Endodermal cell (in vitro differentiated cells): ENCODE data around the gene PSAP. TPM values are rescaled to one million over a fixed set of nuclear protein-coding genes. Genes with fewer than 3 reads are reported as not detected.

Source experiments
- DNase-seq: peaks from one replicate; pipeline ENCODE4 v3.0.0-alpha.2; 2017
- H3K27ac ChIP-seq: 2 replicates; pipeline ENCODE4 v1.5.1; 2013; ENCODE audit warnings: mild to moderate bottlenecking, low read depth, low read length, moderate library complexity
- H3K27me3 ChIP-seq: 2 replicates; pipeline ENCODE4 v1.6.1; 2013; ENCODE audit warnings: mild to moderate bottlenecking, low read length, moderate library complexity; ENCODE audit not compliant: insufficient read depth, control insufficient read depth, poor library complexity, severe bottlenecking
- H3K36me3 ChIP-seq: 2 replicates; pipeline ENCODE4 v1.7.0; 2013; ENCODE audit warnings: mild to moderate bottlenecking, low read length, moderate library complexity; ENCODE audit not compliant: control insufficient read depth, insufficient read depth
- H3K4me1 ChIP-seq: one replicate; pipeline ENCODE4 v1.7.0; 2013; ENCODE audit warnings: low read length; ENCODE audit not compliant: control insufficient read depth, insufficient read depth
- H3K4me3 ChIP-seq: 2 replicates; pipeline ENCODE4 v1.5.1; 2013; ENCODE audit warnings: mild to moderate bottlenecking, low read length, moderate library complexity
- H3K9ac ChIP-seq: 2 replicates; pipeline ENCODE4 v1.6.1; 2013; ENCODE audit warnings: mild to moderate bottlenecking, low read length, moderate library complexity; ENCODE audit not compliant: poor library complexity, severe bottlenecking; ENCODE audit errors: extremely low read depth
- H3K9me3 ChIP-seq: 2 replicates; pipeline ENCODE4 v1.6.1; 2013; ENCODE audit warnings: mild to moderate bottlenecking, low read length, moderate library complexity; ENCODE audit not compliant: control insufficient read depth
- H3K27ac Mint-ChIP-seq: 2 replicates; pipeline ENCODE4 v1.8.0; 2020; ENCODE audit warnings: mixed read lengths
- H3K27me3 Mint-ChIP-seq: 2 replicates; pipeline ENCODE4 v1.8.0; 2021; ENCODE audit warnings: mild to moderate bottlenecking, mixed read lengths; ENCODE audit not compliant: insufficient read depth
- H3K36me3 Mint-ChIP-seq: 2 replicates; pipeline ENCODE4 v1.8.0; 2020; ENCODE audit warnings: low read depth, mixed read lengths
- H3K4me1 Mint-ChIP-seq: 2 replicates; pipeline ENCODE4 v1.8.0; 2020; ENCODE audit warnings: mixed read lengths
- H3K4me3 Mint-ChIP-seq: 2 replicates; pipeline ENCODE4 v1.8.0; 2020; ENCODE audit warnings: mild to moderate bottlenecking, moderate library complexity, mixed read lengths
- H3K9me3 Mint-ChIP-seq: 2 replicates; pipeline ENCODE4 v1.8.0; 2020; ENCODE audit warnings: mild to moderate bottlenecking, mixed read lengths
- WGBS, 2 experiments: methylation state at CpG; one replicate each; pipeline versions ENCODE4 v1.1.5 to v1.1.7; 2013; ENCODE audit warnings: missing lambda C conversion rate in 2 of 2, mixed read lengths in 1 of 2; ENCODE audit not compliant: insufficient coverage in 1 of 2, insufficient read length in 1 of 2; 5-methylcytosine and 5-hydroxymethylcytosine counted together
- total RNA-seq, 2 donors: library from RNA; stranded (reverse); fragmentation: NEBNext Ultra II Directional in 1 of 2; extraction: Animal tissue kit (Norgen Biotek cat#: 25700) in 1 of 2; gene quantifications; 2 replicates in 1 of 2; 3 replicates in 1 of 2; pipeline ENCODE4 v1.2.1, GENCODE V29; 2021
- TF ChIP-seq, protein P1 (sequence below): fragments of 200-600 bp; sonication (generic); conservative IDR thresholded peaks from 2 replicates; pipeline ENCODE4 v1.5.0; 2021; ENCODE audit warnings: antibody characterized with exemption, mild to moderate bottlenecking

PSAP gene
- total RNA-seq, 2 donors from 2014 or later = 456 to 549 TPM

DNA sequence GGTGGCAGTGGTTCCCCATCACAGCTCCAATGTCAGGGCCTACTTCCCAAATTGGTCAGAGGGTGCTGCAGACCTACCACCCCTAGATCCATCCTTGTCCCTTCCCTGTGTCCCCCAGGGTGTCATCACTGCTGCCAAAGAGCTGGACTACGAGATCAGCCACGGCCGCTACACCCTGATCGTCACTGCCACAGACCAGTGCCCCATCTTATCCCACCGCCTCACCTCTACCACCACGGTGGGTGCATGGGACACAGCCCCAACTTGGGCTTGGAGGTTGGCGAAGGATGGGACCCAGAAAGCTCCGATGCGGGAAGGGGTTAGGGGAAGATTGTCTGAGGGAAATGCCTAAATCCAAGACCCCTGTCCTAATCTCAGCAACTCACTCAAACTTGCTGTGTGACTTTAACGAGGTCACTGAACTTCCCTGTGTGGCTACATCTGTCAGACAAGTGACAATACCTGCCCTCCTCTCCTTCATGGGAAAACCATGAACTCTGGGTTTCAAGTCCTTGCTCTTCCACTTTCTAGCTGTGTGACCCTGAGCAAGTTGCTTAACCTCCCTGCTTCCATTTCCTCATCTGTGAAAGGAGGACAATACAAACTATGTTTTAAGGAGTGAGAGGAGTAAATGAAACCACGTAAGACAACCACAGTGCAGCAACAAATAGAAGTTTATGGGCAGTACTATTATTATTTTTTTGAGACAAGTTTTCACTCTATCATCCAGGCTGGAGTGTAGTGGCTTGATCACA is 72.8 kb downstream of the PSAP start:
- Mint-ChIP-seq H3K4me3 (no peak overlapping the region), H3K4me1 (no peaks in the 10 kb centered on the region), H3K36me3 (no peaks in the 10 kb centered on the region), H3K9me3 (peaks cover 3% of the 10 kb centered on the region), H3K27ac (no peak overlapping the region), H3K27me3 (peaks cover 16% of the 10 kb centered on the region)
- Histone ChIP-seq H3K9me3 (no peaks in the 10 kb centered on the region), H3K27me3 (peaks cover 14% of the 10 kb centered on the region), H3K27ac (no peak overlapping the region), H3K4me1 (no peaks in the 10 kb centered on the region), H3K9ac (no peak overlapping the region), H3K36me3 (no peaks in the 10 kb centered on the region), H3K4me3 (no peak overlapping the region)
- 77 to 91% methylated on average over 3 to 11 of the region's 11 CpGs for WGBS, 2 experiments
- DNase-seq = no peak
- TF ChIP-seq, protein P1, sequence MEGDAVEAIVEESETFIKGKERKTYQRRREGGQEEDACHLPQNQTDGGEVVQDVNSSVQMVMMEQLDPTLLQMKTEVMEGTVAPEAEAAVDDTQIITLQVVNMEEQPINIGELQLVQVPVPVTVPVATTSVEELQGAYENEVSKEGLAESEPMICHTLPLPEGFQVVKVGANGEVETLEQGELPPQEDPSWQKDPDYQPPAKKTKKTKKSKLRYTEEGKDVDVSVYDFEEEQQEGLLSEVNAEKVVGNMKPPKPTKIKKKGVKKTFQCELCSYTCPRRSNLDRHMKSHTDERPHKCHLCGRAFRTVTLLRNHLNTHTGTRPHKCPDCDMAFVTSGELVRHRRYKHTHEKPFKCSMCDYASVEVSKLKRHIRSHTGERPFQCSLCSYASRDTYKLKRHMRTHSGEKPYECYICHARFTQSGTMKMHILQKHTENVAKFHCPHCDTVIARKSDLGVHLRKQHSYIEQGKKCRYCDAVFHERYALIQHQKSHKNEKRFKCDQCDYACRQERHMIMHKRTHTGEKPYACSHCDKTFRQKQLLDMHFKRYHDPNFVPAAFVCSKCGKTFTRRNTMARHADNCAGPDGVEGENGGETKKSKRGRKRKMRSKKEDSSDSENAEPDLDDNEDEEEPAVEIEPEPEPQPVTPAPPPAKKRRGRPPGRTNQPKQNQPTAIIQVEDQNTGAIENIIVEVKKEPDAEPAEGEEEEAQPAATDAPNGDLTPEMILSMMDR = no peak

GRCh38 chr10:71777213-71777985 is 73.7 kb downstream of the PSAP start:
- Histone ChIP-seq H3K9me3 (no peaks in the 10 kb centered on the region), H3K4me1 (no peaks in the 10 kb centered on the region), H3K4me3 (no peak overlapping the region), H3K27ac (no peak overlapping the region), H3K27me3 (peaks cover 22% of the 10 kb centered on the region), H3K36me3 (no peaks in the 10 kb centered on the region), H3K9ac (no peak overlapping the region)
- no peaks in the 10 kb centered on the region for H3K36me3 Mint-ChIP-seq
- no peak overlapping the region for H3K4me3 Mint-ChIP-seq
- H3K27me3 Mint-ChIP-seq = peaks cover 24% of the 10 kb centered on the region
- TF ChIP-seq, protein P1 = no peak
- no peak overlapping the region for H3K27ac Mint-ChIP-seq
- DNase-seq = no peak
- WGBS, 2 experiments = 94 to 95% methylated on average over 15 to 17 of the region's 17 CpGs
- H3K4me1 Mint-ChIP-seq = no peaks in the 10 kb centered on the region
- H3K9me3 Mint-ChIP-seq = peaks cover 3% of the 10 kb centered on the region

- Histone ChIP-seq H3K27ac (no peak overlapping the region), H3K4me3 (no peak overlapping the region), H3K4me1 (no peaks in the 10 kb centered on the region), H3K9ac (no peak overlapping the region), H3K27me3 (peaks cover 27% of the 10 kb centered on the region), H3K9me3 (no peaks in the 10 kb centered on the region), H3K36me3 (no peaks in the 10 kb centered on the region)
- Mint-ChIP-seq H3K27ac (no peak overlapping the region), H3K27me3 (peaks cover 31% of the 10 kb centered on the region), H3K36me3 (no peaks in the 10 kb centered on the region), H3K4me1 (no peaks in the 10 kb centered on the region), H3K9me3 (peaks cover 3% of the 10 kb centered on the region), H3K4me3 (no peak overlapping the region)
- TF ChIP-seq, protein P1 = no peak
- DNase-seq = no peak
- 68% methylated on average over 2 of the region's 2 CpGs; no CpG with 5 or more reads in 1 of the 2 experiments for WGBS, 2 experiments
These were observed 74.5 kb downstream of the PSAP start for GRCh38 chr10:71776481-71776925.
